ENCODE results near the gene GRIA4.
A peak's percentile ranks its signal among the peaks of the same experiment; 100 is the strongest.

The GRIA4 gene

DNA sequence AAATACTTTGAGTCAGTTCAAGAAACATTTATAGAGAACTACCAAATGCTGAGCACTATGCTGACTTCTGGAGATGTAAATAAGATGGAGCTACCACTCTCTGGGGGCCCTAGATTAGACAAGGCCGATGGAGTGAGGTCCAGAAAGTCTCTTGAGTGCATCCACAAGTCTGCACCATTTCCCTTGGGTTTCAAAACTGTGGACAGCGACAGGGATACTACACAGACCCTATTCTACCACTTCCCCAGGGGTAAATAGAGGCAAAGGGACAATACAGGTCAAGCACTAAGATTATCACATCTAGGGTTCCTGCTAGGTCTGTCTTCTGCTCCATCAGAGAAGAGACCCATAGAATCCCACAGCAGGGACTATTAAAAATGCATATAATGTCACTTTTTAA lies 183.2 kb downstream of the GRIA4 start:
- no peak for DNase-seq

DNA sequence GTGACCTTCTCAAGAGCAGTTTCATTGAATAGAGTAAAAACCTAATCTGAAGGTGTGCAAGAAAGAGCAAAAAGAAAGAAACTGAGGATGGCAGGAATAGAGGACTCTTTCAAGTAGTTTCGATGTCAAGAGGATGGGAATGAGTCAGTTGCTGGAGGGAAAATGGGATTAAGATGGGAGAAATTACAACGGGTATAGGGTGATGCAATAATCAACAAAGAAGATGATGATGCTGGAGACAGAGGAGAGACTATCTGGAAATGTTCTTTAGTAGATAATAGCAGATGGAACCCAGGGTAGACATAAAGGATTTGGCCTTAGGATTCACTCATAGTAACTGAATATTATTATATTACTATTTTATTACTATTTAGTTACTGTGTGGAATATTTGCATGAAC lies 189.4 kb downstream of the GRIA4 start:
- no peak for DNase-seq

DNA sequence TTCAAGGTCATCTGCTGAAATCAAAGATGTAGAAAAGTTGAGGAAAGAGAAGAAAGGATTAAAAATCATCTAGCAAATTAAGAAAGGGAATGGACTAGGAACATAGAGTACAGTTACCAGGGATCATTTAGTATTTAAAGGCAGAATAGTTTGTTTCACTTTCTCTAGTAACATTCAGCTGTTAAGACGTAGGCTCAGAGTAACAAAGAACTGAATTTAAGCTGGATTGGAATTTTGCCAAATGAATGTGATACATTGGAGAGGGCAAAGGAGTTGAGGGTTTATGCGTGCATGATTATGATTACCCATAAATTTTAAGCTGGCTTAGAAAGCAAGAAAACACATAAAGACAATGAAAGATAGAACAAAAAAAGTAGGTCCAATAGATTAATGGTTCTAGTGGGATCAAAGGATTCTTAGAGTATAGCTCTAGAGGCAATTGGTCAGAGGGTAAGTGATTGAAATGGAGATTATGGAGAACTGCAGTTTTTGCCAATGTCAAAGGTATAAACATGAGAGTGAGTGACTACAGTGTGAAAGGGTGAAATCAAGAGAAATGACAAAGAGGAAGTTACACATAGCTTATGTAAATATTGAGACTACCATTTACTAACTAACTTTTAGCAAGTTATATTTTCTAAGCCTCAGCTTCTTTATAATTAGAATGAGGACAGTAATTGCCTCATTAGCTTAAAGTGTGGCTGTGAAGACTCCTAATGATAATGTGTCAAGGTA lies 190.0 kb downstream of the GRIA4 start:
- DNase-seq = no peak

DNA sequence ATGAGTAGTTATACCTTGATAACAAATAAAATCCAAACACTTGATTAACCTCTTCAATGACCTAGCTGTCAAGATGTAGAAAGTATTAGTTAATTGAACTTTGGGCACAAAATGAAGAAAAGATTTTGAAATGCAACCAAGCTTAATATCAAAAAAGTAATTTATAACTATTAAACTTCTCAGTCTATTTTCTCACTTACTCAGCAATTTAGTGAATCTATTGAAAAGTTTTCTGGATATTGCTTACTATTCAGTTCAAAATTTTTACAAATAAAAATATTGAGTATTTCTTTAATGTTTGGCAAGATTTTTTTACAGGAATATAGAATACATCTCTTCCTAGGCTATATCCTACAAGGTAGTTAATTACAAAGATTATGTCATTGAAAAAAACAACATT lies 192.5 kb downstream of the GRIA4 start:
- no peak for DNase-seq

DNA sequence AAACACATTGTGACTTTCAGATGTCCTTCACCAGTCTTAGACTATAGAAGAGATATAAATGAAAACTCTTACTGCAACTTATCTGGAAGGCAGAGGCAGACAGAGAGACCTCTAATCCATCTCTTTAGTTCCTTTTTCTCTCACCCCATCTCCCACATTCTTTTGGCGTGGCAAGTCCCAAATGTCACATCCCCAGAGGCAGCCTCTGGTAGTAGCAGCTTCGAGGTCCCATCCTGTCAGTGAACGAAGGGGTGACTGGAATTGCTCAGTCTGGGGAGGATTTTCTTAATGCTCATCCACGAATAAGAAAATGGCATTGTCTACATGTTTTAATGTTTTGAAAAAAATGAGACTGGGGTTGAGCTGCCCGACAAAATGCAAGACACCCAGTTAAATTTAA lies 201.4 kb downstream of the GRIA4 start:
- no peak for DNase-seq

DNA sequence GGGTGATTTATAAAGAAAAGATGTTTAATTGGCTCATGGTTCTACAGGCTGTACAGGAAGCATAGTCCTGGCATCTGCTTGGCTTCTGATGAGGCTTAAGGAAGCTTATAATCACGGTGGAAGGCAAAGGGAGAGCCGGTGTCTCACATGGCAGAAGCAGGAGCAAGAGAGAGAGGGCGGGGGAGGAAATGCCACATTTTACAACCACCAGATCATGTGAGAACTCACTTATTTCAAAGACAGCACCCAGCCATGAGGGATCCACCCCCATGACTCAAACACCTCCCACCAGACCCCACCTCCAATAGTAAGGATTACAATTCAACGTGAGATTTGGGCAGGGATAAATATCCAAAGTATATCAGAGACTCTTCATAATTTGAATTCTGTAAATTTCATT lies 211.5 kb downstream of the GRIA4 start:
- no peak for DNase-seq

DNA sequence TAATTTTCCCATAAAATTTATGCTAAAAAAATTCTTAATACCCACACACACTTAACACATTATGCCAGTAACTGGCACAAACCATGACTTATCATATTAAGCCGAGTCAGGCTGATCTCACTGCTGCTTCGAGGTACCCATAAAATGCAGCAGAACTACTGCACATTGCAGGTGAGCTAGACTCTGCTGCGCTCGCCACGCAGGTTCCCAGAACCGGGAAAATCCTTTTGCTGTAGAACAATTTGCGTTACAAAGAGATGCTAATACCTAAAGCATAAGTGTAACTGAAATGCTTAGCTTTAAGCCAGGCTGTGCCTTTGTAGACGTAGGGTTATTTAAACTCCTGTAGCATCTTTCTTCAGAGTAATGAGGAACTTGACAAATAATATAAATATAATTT lies 211.9 kb downstream of the GRIA4 start:
- DNase-seq = no peak

DNA sequence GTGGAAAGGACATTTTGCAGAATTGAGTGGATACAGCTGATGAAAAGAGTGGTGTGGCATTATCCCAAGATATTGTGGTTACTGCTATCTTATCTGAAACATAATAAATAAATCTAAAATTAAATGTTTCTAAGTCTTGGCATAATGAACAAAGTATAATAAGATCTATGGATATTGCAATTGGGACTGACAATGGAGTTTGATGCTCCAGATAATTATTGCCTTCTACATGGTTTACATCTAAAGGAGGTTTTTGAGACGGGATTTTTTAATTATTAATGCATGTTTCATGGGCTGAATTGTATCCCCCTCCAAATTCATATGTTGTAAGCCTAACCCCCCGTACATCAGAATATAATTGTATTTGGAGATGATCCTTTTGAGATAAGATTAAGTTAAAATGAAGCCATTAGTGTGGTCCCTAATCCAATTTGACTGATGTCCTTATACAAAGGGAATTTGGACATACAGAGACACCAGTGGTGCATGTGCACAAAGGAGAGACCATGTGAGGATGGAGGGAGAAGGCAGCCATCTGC lies 213.7 kb downstream of the GRIA4 start:
- no peak for DNase-seq

DNA sequence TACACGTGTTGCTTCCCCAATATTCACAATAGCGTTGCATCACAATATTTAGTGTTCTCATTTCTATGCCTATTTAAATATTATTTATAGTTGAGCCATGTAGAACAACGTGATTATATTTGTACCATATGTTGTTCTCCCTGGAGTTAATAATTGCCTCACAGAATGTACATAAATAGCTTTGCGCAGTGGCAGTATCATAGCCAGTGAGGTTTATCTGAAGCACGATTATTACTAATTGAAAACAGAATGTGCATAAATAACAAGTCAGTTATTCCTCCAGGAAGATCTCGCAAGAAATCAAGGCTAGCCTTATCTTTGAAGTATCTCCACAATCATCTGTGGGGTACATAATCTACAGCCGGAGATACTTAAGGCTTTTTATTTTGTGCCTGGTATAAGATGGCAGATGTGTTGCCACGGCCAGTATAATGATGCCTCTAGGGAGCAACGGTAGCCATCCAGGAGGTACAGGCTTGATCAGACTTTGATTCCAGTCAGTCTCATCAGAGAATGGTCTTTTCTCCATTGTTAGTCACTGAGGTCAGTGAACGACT lies 214.7 kb downstream of the GRIA4 start:
- DNase-seq = no peak

DNA sequence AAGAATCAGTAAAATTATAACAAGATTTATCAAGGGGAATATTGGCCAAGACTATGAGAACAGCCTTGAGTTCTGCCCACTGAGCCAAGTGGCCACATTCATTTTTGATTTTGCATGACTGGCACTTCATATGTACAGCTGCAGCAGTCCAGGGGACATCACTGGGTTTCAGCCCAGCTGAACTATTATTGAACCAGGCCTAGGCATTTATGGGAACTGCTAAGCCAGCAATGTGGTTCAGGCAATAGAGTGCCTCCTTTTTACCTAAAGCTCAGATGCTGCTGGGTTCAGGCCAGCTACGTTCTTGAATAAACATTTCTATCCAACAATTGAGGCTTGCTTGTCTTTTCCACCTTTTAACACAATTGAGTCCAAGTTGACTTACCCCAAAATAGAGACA lies 215.3 kb downstream of the GRIA4 start:
- no peak for DNase-seq

DNA sequence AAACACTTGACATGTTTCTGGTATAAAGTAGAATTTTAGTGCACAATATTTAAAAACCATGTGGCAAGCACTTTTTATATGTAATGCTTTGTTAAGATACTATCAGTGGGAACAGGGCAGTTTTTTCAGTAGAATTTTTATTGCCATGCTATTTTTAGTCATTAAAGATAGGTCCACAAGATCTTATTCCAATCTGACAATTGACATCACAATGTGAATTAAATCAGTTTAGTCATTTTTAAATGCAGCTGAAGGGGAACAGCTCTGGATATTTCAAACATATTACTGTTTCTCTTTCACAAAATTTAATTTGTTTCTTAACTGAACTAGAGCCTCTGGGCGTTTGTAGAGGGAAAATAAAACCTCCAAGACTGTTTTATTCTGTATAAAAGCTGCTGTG lies 218.0 kb downstream of the GRIA4 start:
- no peak for DNase-seq

DNA sequence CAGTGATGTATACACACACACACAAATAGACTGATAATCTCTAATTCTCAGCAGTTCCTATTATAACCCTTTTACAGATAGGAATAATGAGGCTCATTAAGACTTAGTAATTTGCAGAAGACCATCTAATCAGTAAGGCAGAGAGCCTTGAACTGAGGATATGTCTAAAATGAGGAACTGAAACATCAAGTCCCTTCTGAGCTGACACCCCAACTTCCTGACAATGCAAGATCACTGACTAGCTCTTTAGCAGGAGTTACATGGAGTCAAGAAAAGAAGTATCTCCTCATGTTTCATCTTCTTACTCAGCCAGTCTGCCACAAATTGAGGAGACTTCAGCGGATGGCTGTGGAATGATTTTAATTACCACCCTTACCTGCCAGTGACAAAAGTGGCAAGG lies 219.2 kb downstream of the GRIA4 start:
- DNase-seq = no peak

DNA sequence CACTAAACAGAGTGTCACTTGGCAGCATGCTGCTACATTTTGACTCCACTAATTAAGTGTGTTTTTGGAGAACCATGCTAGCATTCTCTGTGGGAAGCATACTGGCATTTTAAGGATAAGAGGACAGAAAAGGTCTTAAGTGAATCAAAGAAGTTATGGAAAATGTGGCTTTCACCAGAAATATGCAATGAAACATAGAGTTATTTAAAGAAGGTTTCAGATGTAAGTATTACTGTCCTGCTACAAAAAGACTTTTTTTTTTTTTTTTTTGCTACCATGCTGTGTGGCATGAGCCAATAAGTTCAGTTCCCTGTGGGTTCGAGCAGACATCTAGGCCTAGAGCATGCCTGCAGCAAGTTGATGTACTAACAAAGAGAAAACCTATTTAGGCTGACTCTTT lies 224.6 kb downstream of the GRIA4 start:
- DNase-seq = no peak

DNA sequence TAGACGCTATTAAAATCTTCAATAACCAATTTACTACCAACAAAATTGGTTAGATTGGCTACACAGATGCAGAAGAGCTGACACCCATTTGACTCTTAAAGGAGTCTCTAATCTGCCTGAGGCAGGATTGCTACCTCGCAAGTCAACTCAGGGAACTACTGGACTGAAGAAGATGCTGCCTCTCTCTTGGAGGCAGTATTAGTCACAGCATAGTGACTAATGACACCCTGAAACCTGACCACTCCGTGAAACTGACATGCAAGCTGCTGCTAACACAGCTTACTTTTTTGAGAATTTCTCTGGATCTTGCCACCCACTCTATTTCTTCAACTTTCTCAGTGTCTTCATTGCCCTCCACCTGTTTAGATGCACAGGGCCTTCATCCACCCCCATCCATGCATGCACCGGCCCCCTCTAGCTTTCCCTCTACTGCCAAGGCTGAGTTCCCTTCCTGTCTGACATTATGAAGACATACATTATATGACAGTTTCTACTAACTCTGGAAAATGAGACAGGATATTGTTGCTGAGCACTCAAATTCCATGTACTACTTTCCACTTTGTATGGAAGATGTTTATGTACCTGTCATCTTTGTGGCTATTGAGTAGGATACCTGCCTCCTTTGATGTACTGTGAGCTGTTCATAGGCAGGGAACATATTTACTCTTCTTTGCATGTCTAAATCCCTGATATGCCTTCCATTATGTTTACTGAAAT lies 229.0 kb downstream of the GRIA4 start:
- no peak for DNase-seq

DNA sequence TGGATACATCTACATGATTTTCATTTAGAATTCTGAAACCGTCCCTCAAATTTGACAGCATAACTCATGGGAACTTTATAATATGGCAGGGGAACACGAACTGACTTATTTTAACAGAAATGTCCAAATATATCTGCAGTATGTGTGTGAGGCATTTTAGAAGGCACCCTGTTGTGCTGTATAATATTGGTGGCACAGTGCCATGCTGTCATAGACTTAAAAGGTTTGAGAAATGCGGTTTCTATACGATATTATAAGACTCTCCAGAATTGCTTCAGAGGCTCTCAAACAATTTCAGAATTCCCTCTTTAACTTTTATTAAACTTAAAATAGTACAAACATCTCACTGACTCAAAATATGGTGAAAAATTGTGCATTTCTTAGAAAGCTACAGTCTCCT lies 230.5 kb downstream of the GRIA4 start:
- no peak for DNase-seq

DNA sequence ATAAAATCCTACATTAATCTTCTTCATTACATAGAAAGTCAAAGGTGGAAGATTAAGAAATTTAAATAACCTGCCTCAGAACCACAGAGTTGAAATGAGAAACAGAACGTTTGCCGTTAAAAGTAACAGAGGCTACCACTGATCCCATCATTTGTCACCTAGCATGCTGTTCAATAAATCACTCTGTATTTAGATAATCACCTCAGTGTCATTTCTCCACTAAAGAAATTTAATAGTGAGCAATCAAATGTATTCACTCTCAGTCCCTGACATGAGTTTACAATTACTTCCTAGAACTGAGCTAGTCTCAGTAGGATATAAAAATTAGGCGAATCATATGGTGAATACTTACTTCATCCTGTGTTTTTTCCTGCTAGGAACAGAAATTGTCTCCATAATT lies 242.5 kb downstream of the GRIA4 start:
- DNase-seq = no peak

DNA sequence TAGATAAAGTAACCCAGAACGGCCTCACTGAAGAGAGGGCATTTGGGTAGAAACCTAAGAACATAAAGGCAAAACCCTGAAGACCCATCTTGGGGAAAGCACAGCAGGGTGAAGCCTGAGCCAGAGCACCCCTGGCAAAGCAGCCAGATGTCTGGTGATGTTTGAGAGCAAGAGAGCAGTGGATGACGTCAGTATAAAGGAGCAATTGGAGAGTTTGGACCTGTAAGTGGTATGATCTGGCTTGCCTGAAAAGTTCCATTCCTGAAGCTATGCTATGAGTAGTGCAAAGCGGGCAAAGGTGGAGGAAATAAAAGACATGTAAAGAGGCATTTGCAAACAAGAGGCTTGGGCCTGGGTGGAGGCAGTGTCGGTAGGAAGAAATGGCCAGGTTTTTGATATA lies 244.4 kb downstream of the GRIA4 start:
- DNase-seq = no peak

DNA sequence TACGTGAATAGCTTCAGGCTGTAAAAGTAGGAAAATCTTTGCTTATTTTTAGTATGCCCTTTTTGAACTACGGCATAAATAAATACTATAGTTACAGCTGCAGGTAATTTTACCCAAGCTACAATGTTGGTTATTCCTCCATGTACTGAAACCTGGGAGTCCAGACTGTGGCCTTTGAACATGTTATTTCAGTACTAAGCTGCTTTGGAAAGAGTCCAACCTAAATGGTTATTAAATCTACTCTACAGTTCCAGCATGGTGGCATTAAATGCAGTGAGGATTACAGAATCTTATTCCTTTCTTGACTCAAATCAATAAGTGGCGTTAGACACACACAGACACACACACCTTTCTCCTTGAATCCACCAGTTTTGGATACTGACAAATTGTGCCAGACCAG lies 247.1 kb downstream of the GRIA4 start:
- no peak for DNase-seq

DNA sequence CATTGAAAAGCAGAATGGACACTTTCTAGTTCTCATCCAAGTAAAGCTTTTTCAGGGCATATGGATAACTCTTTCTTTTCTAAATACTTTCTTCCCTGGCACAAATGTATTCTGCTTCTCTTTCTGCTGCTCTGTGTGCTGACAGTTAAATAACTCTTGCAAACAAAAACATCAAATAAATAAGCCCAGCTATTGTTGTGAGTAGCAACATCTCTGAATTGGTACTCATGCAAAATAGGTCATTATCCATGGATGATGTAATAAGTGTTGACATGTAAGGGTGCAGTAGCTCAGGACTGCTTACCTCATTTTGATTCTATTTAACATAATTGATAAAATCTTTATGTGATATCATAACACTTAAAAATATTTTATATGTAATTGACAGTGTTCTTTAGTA lies 247.9 kb downstream of the GRIA4 start:
- no peak for DNase-seq

DNA sequence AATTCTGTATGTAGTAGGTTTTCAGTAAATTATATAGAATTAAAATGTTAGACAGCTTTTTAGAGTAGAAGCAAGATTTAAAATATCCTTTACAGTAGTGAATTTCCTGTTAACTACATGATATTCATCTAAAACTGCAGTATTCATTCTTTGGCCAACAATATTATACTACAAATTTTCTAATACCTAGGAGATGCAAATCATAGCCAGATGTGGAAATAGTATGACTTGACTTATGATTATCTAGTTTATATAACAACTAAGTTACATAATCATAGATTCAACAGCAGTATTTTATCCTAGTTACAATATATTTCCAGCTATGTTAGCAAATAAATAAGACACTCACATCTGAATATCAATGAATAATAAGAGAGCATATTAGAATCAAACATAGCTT lies 249.0 kb downstream of the GRIA4 start:
- DNase-seq = no peak

DNA sequence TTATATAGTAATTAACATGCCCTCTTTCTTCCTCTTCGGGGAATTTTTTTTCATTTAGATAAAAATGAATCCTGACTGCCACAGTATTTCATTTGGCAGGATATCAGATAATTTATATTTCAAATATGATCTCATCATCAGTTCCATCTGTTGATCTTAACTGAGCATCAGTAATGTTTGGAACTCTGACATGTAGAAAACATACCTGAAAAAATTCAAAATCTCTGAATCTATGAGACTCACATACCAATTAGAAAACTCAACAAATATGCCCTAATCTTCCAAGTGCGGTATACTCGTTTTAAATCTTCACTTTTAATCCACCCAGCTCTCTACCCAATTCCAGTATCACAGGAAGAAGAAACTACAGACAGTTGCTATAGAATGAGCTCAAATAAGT lies 250.2 kb downstream of the GRIA4 start:
- no peak for DNase-seq

DNA sequence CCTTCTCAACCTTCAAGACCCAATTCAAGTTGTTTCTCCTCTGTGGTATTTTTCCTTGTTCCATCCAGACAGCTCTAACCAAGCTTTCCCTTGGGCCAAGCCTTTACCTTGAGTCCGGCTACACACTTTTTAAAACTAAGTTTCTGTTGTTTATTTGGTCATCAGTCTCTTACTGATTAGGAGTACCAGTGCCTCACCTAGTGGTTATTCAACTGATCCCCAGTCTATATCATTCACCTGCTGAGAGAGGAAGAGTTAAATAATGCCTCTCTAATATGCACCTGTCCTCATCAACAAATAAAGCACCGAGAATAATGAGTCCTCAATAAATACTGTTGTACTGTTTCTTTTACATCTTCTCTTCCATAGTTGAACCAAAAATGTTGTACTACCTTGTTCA lies 251.4 kb downstream of the GRIA4 start:
- DNase-seq = no peak

DNA sequence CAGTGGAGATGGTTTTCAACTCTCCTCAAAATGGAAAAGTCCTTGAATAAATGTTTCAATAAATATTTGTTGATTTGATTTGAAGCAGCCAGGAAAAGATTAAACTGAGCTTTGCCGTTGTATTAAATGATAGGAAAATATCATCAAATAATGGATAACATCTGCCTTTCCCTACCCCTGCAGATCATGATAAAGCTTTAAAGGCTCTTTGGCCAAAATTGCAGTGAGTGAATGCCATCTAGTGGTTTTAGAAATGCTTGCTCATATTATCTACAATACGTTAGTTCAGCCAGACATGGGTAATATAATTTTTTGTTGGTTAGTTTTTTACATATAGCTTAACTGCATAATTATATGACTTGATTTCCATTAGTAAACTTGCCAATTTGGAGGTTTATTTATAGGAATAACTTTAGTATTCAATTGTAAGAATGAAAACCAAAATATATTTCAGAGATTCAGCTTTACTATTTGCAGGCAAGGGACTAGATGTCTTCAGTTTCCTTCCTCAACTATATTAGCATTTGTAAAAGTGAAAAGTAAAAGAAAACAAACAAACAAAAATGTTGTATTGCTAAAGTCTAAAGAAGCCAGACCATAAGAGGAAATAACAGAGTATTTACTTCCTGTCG lies 253.0 kb downstream of the GRIA4 start:
- DNase-seq = peak; percentile 17

DNA sequence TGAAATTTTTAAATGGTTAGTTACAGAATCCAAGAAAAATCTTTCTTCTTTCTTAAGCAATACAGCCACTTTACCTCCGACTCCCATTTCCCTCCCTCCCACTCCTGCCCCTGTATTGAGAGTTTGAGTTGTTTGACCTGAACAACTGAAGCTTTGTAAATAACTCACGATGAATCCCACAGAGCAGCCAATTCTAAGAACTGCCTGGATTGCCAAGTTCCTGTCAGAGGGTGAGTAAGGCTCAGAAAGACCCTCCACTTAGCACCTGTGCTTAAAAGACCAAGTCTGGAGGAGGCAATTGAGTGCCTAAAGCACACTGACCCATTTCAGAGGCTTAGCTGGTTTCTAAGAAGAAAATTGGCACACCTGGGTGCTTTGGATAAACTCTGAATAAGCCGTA lies 253.7 kb downstream of the GRIA4 start:
- no peak for DNase-seq
